Keratinocyte (primary cell): ENCODE measurements around the gene EPC2. TPM values are rescaled to one million over a fixed set of nuclear protein-coding genes. Genes with fewer than 3 reads are reported as not detected.

Experiments
- DNase-seq: peaks from one replicate; pipeline ENCODE4 v3.0.0-alpha.2; 2011; ENCODE audit warnings: low read depth, missing footprints, low spot score
- FAIRE-seq: peaks from 2 replicates; lab custom pipeline; 2011; peaks lifted over from hg19 to GRCh38; lab: Jason Lieb, UNC
- H2AFZ ChIP-seq: 2 replicates; pipeline ENCODE4 v1.6.0; 2012; ENCODE audit warnings: low read length, control low read depth, inconsistent platforms; ENCODE audit not compliant: control insufficient read depth
- H3K27ac ChIP-seq: 2 replicates; pipeline ENCODE4 v1.5.1; 2011; ENCODE audit warnings: low read length; ENCODE audit not compliant: control insufficient read depth, insufficient read depth
- H3K27me3 ChIP-seq: 3 replicates; pipeline ENCODE4 v1.6.0; 2011; ENCODE audit warnings: low read length; ENCODE audit not compliant: control insufficient read depth, insufficient read depth; ENCODE audit errors: extremely low read depth
- H3K36me3 ChIP-seq, 2 experiments: 2 replicates in 1 of 2; 3 replicates in 1 of 2; pipeline ENCODE4 v1.5.1; 2011; ENCODE audit warnings: low read length in 2 of 2, mild to moderate bottlenecking in 1 of 2; ENCODE audit not compliant: control insufficient read depth in 2 of 2, insufficient read depth in 2 of 2; ENCODE audit errors: extremely low read depth in 1 of 2
- H3K4me1 ChIP-seq: 3 replicates; pipeline ENCODE4 v1.5.1; 2011; ENCODE audit warnings: low read length; ENCODE audit not compliant: control insufficient read depth, insufficient read depth; ENCODE audit errors: extremely low read depth
- H3K4me2 ChIP-seq: 3 replicates; pipeline ENCODE4 v1.6.0; 2011; ENCODE audit warnings: low read depth, low read length; ENCODE audit not compliant: control insufficient read depth, insufficient read depth; ENCODE audit errors: extremely low read depth
- H3K4me3 ChIP-seq, 3 experiments: fragments of 200-600 bp in 1 of 3; sonication (generic) in 1 of 3; 2 replicates in 2 of 3; 3 replicates in 1 of 3; pipeline ENCODE4 v1.5.1; 2011 to 2016; ENCODE audit warnings: low read length in 3 of 3, mild to moderate bottlenecking in 3 of 3, control low read depth in 2 of 3, inconsistent platforms in 1 of 3, low read depth in 1 of 3, mixed read lengths in 1 of 3, mixed run types in 1 of 3, moderate library complexity in 1 of 3; ENCODE audit not compliant: control insufficient read depth in 2 of 3, insufficient read depth in 2 of 3; ENCODE audit errors: extremely low read depth in 1 of 3
- H3K79me2 ChIP-seq: 2 replicates; pipeline ENCODE4 v1.6.0; 2012; ENCODE audit warnings: low read length; ENCODE audit not compliant: control insufficient read depth, insufficient read depth
- H3K9ac ChIP-seq: 3 replicates; pipeline ENCODE4 v1.6.0; 2011; ENCODE audit warnings: low read length; ENCODE audit not compliant: control insufficient read depth, insufficient read depth; ENCODE audit errors: extremely low read depth
- H3K9me1 ChIP-seq: 3 replicates; pipeline ENCODE4 v1.6.0; 2011; ENCODE audit warnings: low read length; ENCODE audit not compliant: control insufficient read depth, insufficient read depth; ENCODE audit errors: extremely low read depth
- H3K9me3 ChIP-seq: 2 replicates; pipeline ENCODE4 v1.5.1; 2012; ENCODE audit warnings: low read depth, low read length; ENCODE audit not compliant: control insufficient read depth
- H4K20me1 ChIP-seq: 3 replicates; pipeline ENCODE4 v1.6.0; 2011; ENCODE audit warnings: low read length; ENCODE audit not compliant: control insufficient read depth, insufficient read depth; ENCODE audit errors: extremely low read depth
- CTCF ChIP-seq, 3 experiments: IDR thresholded peaks in 1 of 3; conservative IDR thresholded peaks in 1 of 3; optimal IDR thresholded peaks in 1 of 3; 2 replicates in 2 of 3; 3 replicates in 1 of 3; pipeline versions ENCODE3 to v1.5.1; 2011; ENCODE audit warnings: low read length in 3 of 3, mild to moderate bottlenecking in 3 of 3, moderate library complexity in 2 of 3, control low read depth in 1 of 3, inconsistent platforms in 1 of 3; ENCODE audit not compliant: insufficient read depth in 2 of 3; ENCODE audit errors: extremely low read depth in 1 of 3
- EZH2 ChIP-seq: IDR thresholded peaks from one replicate; pipeline ENCODE4 v1.6.1; 2012; ENCODE audit warnings: inconsistent platforms, mild to moderate bottlenecking, low read length, moderate library complexity
- dilution Hi-C: fragments of 300-500 bp; cut with MboI; formaldehyde crosslinking; loops from one replicate; pipeline ENCODE4 v1.7.0; 2020; ENCODE audit warnings: low sequenced_read_pairs; ENCODE audit not compliant: extremely low pct_ligation_motif_present
- polyA plus RNA-seq, 5 experiments: library from polyadenylated mRNA; depleted of rRNA in 3 of 5; stranded (reverse) in 3 of 5; stranded (forward) in 1 of 5; unstranded in 1 of 5; fragments of >200 nt; gene quantifications; 1 replicate in 1 of 5; 2 replicates in 3 of 5; 3 replicates in 1 of 5; pipeline versions ENCODE4 v1.2.1 to v1.2.3, GENCODE V29; 2011 to 2012; ENCODE audit warnings: missing spikeins in 2 of 5, low read depth in 1 of 5, low replicate concordance in 1 of 5

EPC2 gene
- polyA plus RNA-seq, 1 donor (not counting 4 experiments of a cell fraction or from before 2014, with no cell fraction given), result 13.1 TPM

DNA sequence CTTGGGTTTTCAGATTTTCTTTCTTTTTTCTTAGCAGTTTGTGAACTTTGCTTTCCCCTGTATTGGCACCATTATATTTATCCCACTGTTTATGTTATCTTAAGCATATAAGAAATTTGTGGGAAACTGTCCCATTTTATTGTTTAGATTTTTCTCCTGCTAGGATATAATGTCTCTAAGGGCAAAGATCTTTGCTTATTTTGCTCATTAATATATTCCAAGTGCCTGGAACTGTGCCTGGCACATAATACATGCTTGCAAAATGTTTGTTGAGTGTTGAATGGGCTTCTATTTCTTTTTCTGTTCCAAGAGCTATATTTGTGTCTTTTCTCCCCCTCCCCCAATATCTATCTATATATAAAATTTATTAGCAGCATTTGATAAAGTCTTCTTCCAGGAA, 5.4 kb downstream of the EPC2 start:
- Histone ChIP-seq H3K27ac (no peak overlapping the region), H4K20me1 (peaks cover 8% of the 10 kb centered on the region), H3K9me1 (no peaks in the 10 kb centered on the region), H3K9ac (no peak overlapping the region), H3K9me3 (no peaks in the 10 kb centered on the region), H3K4me2 (no peak overlapping the region), H3K79me2 (peaks cover 94% of the 10 kb centered on the region), H3K4me3 (no peak overlapping the region), H2AFZ (no peak overlapping the region), H3K36me3 (no peaks in the 10 kb centered on the region), H3K27me3 (no peaks in the 10 kb centered on the region), H3K4me1 (no peaks in the 10 kb centered on the region)
- DNase-seq, result no peak
- dilution Hi-C loops, result no loop called here
- no peak for FAIRE-seq
- no peak for TF ChIP-seq EZH2
- no peak for TF ChIP-seq CTCF (optimal IDR thresholded peaks at IDR 0.05 in 1 of 3, IDR thresholded peaks at IDR 0.05 in 1 of 3, conservative IDR thresholded peaks at IDR 0.05 in 1 of 3; ENCODE audit: extremely low read depth in 1 of 3, insufficient read depth in 2 of 3, low read length in 3 of 3)

DNA sequence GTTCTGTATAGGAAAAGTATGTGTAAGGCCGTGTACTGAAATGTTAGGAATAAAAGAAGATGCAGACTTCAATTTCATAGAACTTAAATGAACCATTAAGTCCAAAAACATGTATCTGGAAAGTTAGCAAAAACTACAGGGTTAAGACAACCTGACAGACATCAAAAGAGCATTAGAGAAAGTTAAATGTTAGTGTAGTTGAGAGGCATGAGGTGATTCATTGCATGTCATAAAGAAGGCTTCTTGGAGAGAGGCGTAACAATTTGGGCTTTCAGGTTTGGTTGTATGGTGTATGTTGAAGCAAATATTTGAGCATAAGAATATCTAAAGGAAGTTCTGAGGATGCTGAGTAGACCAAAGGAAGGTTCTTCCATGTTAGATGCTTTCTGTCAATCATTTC, 6.3 kb downstream of the EPC2 start:
- Histone ChIP-seq H4K20me1 (peaks cover 5% of the 10 kb centered on the region), H3K9me1 (no peaks in the 10 kb centered on the region), H3K4me1 (no peaks in the 10 kb centered on the region), H3K9ac (no peak overlapping the region), H3K4me3 (no peak overlapping the region), H3K36me3 (no peaks in the 10 kb centered on the region), H2AFZ (no peak overlapping the region), H3K9me3 (no peaks in the 10 kb centered on the region), H3K27ac (no peak overlapping the region), H3K27me3 (no peaks in the 10 kb centered on the region), H3K4me2 (no peak overlapping the region), H3K79me2 (peaks cover 97% of the 10 kb centered on the region)
- FAIRE-seq (peak; percentile 85), DNase-seq (no peak)
- TF ChIP-seq EZH2, result no peak
- TF ChIP-seq CTCF (optimal IDR thresholded peaks at IDR 0.05 in 1 of 3, IDR thresholded peaks at IDR 0.05 in 1 of 3, conservative IDR thresholded peaks at IDR 0.05 in 1 of 3; ENCODE audit: extremely low read depth in 1 of 3, insufficient read depth in 2 of 3, low read length in 3 of 3), result no peak
- dilution Hi-C loops, result no loop called here
